Measurements from ENCODE around the gene SLC49A3. TPM values are rescaled to one million over a fixed set of nuclear protein-coding genes. Genes with fewer than 3 reads are reported as not detected.

SLC49A3 gene
- total RNA-seq, 1 donor from 2014 or later = 2.3 TPM

- H3K4me1 Mint-ChIP-seq = no peaks in the 10 kb centered on the region
- no peak for TF ChIP-seq CTCF (IDR thresholded peaks at IDR 0.05)
- no peak overlapping the region for H3K4me3 Mint-ChIP-seq
- no peak for DNase-seq
- H3K9me3 Mint-ChIP-seq = no peaks in the 10 kb centered on the region
- ChIA-PET CTCF (no interaction called here), POLR2A (no interaction called here)
- intact Hi-C loops (cut with micrococcal nuclease) = no loop called here
- no peaks in the 10 kb centered on the region for H3K27me3 Mint-ChIP-seq
- peaks cover 12% of the 10 kb centered on the region for H3K36me3 Mint-ChIP-seq (ENCODE audit: low read depth)
- no peak for ATAC-seq (ENCODE audit: low read depth)
- no peak overlapping the region for H3K27ac Mint-ChIP-seq
These were observed 31.6 kb downstream of the SLC49A3 start for GRCh38 chr4:657338-657833.

GRCh38 chr4:656436-657337, 32.3 kb downstream of the SLC49A3 start:
- H3K4me3 Mint-ChIP-seq = no peak overlapping the region
- CTCF ChIA-PET = no interaction called here
- H3K4me1 Mint-ChIP-seq = no peaks in the 10 kb centered on the region
- no peaks in the 10 kb centered on the region for H3K9me3 Mint-ChIP-seq
- DNase-seq (no peak), ATAC-seq (ENCODE audit: low read depth) (no peak)
- peaks cover 11% of the 10 kb centered on the region for H3K36me3 Mint-ChIP-seq (ENCODE audit: low read depth)
- intact Hi-C loops (cut with micrococcal nuclease) = no loop called here
- POLR2A ChIA-PET = no interaction called here
- TF ChIP-seq CTCF (IDR thresholded peaks at IDR 0.05) = no peak
- no peaks in the 10 kb centered on the region for H3K27me3 Mint-ChIP-seq
- no peak overlapping the region for H3K27ac Mint-ChIP-seq

GRCh38 chr4:655464-656151, 33.3 kb downstream of the SLC49A3 start:
- DNase-seq (no peak), ATAC-seq (ENCODE audit: low read depth) (no peak)
- Mint-ChIP-seq H3K27me3 (peaks cover 2% of the 10 kb centered on the region), H3K36me3 (ENCODE audit: low read depth) (peaks cover 5% of the 10 kb centered on the region), H3K4me1 (no peaks in the 10 kb centered on the region), H3K27ac (no peak overlapping the region), H3K4me3 (no peak overlapping the region), H3K9me3 (no peaks in the 10 kb centered on the region)
- CTCF ChIA-PET = no interaction called here
- intact Hi-C loops (cut with micrococcal nuclease) = no loop called here
- no peak for TF ChIP-seq CTCF (IDR thresholded peaks at IDR 0.05)
- POLR2A ChIA-PET = no interaction called here

GRCh38 chr4:654871-655463, 34.0 kb downstream of the SLC49A3 start:
- ChIA-PET CTCF (no interaction called here), POLR2A (no interaction called here)
- intact Hi-C loops (cut with micrococcal nuclease) = no loop called here
- Mint-ChIP-seq H3K27ac (no peak overlapping the region), H3K9me3 (no peaks in the 10 kb centered on the region), H3K4me3 (no peak overlapping the region), H3K27me3 (peaks cover 5% of the 10 kb centered on the region), H3K4me1 (no peaks in the 10 kb centered on the region), H3K36me3 (ENCODE audit: low read depth) (peaks cover 2% of the 10 kb centered on the region)
- no peak for TF ChIP-seq CTCF (IDR thresholded peaks at IDR 0.05)
- DNase-seq (no peak), ATAC-seq (ENCODE audit: low read depth) (no peak)

GRCh38 chr4:654503-654845, 34.5 kb downstream of the SLC49A3 start:
- POLR2A ChIA-PET = no interaction called here
- Mint-ChIP-seq H3K27me3 (peaks cover 5% of the 10 kb centered on the region), H3K4me1 (no peaks in the 10 kb centered on the region), H3K36me3 (ENCODE audit: low read depth) (no peaks in the 10 kb centered on the region), H3K27ac (no peak overlapping the region), H3K4me3 (no peak overlapping the region), H3K9me3 (no peaks in the 10 kb centered on the region)
- DNase-seq = no peak
- CTCF ChIA-PET = no interaction called here
- intact Hi-C loops (cut with micrococcal nuclease) = no loop called here
- no peak for TF ChIP-seq CTCF (IDR thresholded peaks at IDR 0.05)
- ATAC-seq (ENCODE audit: low read depth) = no peak
